Posterior vena cava (tissue), 2 donors: Measurements from ENCODE around the gene SEC16B. TPM values are rescaled to one million over a fixed set of nuclear protein-coding genes. Genes with fewer than 3 reads are reported as not detected.

Experiments used
- DNase-seq: peaks from one replicate; pipeline ENCODE4 v3.0.0-alpha.2; 2020; ENCODE audit warnings: low spot score
- intact Hi-C, 2 donors: fragments of 100-400 bp; cut with DNase I; formaldehyde crosslinking; loops; one replicate each; pipeline versions ENCODE4 v1.14.1 to v1.14.2; 2022 to 2023
- total RNA-seq, 2 donors: library from RNA; stranded (reverse); fragmentation: NEBNext Ultra II Directional; extraction: Animal tissue kit (Norgen Biotek cat#: 25700); gene quantifications; one replicate each; pipeline ENCODE4 v1.2.1, GENCODE V29; 2021
- donor health status: DM: yes; HTN: yes; CAD: no.
- donor health status: DM: yes; HTN: yes; CAD: no.

SEC16B gene
- total RNA-seq, 2 donors from 2014 or later: 2.6 to 4.9 TPM

DNA sequence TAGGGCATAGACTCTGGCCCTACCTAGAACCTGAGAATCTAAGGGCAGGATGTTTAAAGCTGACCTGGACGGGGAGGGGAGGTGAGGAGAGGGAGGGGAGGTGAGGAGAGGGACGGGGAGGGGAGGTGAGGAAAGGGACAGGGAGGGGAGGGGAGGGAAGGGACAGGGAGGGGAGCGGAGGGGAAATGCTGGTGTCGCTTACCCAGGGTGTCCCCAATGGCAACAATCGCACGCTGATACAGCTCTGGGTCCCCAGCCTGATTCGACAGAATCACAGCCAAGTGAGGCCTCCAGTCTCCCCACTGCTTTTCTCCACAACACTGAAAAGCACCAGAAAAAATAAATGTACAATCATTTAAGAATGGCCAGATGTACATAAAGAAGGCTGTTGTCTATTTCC is 22.2 kb downstream of the SEC16B start:
- DNase-seq: no peak
- intact Hi-C loops: loop anchor here in 1 of 2 donors (5.0 kb wide), 1 partner anchor 1050 kb away; no protein-coding TSS in a partner anchor

DNA sequence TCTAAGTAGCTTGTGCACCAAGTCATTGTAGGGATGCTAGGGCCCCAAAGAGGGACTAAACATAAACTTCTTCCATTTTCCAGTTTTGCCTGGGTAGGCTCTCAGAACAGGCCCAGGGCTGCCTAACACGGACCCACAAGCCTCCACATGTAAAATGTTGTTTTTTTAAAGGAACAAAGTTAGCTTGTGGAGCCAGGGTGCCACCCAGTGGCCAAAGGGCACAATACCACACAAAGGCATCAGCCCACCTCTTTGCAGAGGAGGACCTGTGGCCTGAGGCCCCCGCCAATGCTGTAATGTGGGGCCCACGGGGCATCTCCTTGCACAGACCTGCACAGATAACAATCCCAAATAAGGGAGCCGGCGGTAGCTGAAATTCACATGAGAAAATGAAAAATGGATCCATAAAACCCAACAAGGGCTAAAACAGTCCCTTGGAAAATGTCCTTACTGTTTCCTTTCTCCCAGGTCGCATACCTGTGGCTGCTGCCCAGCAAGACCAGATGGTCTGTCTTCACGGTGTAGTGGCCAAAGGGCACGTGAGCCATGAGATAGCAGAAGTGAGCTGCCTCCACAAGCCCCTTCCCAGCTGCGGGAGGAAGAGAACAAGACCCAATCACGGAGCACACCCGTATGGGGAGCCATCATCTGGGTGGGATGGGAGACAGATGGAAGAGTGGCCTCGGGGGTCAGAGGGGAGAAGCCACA is 23.8 kb downstream of the SEC16B start:
- intact Hi-C loops: loop anchor here in 1 of 2 donors (5.0 kb wide), 1 partner anchor 1049 kb away; no protein-coding TSS in a partner anchor
- DNase-seq: no peak

- intact Hi-C loops: no loop called here
- DNase-seq: no peak
Observed at GRCh38 chr1:177944016-177944949, 25.6 kb downstream of the SEC16B start.

GRCh38 chr1:177941976-177942375 is 27.9 kb downstream of the SEC16B start:
- intact Hi-C loops: no loop called here
- DNase-seq: no peak

- intact Hi-C loops: no loop called here
- DNase-seq: no peak
Observed at GRCh38 chr1:177940682-177941081, 29.2 kb downstream of the SEC16B start.

- no peak for DNase-seq
Observed at GRCh38 chr1:177937931-177938330, 31.9 kb downstream of the SEC16B start.

GRCh38 chr1:177937174-177937770 is 32.6 kb downstream of the SEC16B start:
- intact Hi-C loops: no loop called here

More at GRCh38 chr1:177937931-177938330, 31.9 kb downstream of the SEC16B start:
- intact Hi-C loops: no loop called here

GRCh38 chr1:177935638-177936415 is 34.0 kb downstream of the SEC16B start:
- DNase-seq: no peak
- intact Hi-C loops: no loop called here

More at GRCh38 chr1:177937174-177937770, 32.6 kb downstream of the SEC16B start:
- DNase-seq: no peak

DNA sequence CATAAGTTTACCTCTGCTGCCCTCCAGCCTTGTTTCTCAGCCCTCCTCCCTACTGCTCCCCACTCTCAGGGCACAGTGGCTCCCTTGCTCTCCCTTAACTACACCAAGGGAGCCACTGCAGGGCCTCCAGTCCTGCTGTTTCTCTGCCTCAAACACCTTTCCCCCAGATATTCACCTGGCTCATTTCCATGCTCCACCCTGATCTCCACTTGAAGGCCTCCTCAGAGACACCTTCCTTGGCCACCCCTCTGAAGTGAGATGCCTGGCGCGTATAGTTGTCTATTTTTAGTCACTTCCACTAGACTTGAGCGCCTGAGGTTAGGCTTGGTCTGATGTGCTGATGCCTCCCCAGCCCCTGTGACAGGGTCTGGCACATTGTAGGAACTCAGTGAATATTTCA is 34.9 kb downstream of the SEC16B start:
- DNase-seq: no peak
- intact Hi-C loops: loop anchor here in 1 of 2 donors (5.0 kb wide), 1 partner anchor 953 kb away; no protein-coding TSS in a partner anchor

GRCh38 chr1:177934461-177934860 is 35.4 kb downstream of the SEC16B start:
- DNase-seq: no peak
- intact Hi-C loops: loop anchor here in 1 of 2 donors (5.0 kb wide), 1 partner anchor 952 kb away; no protein-coding TSS in a partner anchor

- intact Hi-C loops: loop anchor here in 1 of 2 donors (5.0 kb wide), 1 partner anchor 952 kb away; no protein-coding TSS in a partner anchor
Observed at GRCh38 chr1:177933881-177934280, 36.0 kb downstream of the SEC16B start.

DNA sequence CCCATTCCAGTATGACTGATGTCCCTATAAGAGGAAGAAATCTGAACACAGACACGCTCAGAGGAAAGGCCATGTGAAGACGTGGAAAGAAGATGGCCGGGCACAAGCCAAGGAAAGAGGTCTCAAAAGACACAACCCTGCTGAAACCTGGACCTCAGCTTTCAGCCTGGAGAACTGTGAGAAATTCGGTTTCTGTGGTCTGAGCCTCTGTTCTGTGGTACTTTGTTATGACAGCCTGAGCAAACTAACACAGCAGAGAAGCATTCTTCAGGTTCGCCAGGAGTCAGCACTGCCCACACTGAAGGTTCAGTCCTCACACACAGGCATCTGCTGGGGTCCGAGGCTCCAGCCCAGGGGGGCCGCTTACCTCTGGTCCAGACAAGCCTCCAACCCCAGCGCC is 37.7 kb downstream of the SEC16B start:
- intact Hi-C loops: loop anchor here in 1 of 2 donors (5.0 kb wide), 1 partner anchor 950 kb away; no protein-coding TSS in a partner anchor
- DNase-seq: no peak

More at GRCh38 chr1:177933881-177934280, 36.0 kb downstream of the SEC16B start:
- no peak for DNase-seq

DNA sequence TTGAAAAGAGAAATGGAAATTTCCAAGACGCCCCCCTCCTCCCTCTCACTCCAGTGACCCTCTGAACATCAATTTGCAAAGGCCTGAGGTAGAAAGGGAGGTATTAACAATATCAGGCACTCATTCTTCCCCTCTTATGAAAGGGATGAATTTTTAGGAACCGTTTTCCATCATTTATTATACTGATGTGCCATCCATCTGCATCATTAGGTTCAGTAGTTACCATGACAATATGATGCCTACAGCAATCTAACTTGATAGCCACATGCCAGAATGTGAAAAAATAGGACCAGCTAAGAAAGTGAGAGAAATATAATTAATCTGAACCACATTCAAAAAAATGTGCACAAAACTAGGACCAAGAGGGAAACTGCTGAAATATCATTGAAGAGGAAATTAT is 40.9 kb downstream of the SEC16B start:
- intact Hi-C loops: loop anchor here in 1 of 2 donors (5.0 kb wide), 1 partner anchor 1032 kb away; no protein-coding TSS in a partner anchor
- DNase-seq: no peak

DNA sequence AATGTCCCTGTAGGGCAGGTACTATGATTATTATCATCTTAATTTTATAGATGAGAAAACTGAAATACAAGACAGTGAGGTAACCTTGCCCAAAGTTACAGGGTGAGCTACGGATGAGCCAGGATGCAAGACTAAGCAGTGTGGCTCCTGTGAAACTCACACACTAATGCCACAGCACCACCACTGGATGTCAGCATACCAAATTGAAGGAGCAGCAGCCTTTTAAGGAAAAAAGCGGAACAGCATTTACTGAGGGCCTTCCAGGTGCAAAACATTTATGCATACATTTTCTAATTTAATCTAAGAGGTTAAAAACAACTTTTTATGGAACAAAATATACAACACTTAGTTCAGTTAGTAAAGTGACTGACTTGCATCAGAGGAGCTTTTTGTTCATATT is 41.7 kb downstream of the SEC16B start:
- DNase-seq: no peak
- intact Hi-C loops: loop anchor here in 1 of 2 donors (5.0 kb wide), 1 partner anchor 1031 kb away; no protein-coding TSS in a partner anchor

GRCh38 chr1:177927021-177927596 is 42.7 kb downstream of the SEC16B start:
- no peak for DNase-seq
- intact Hi-C loops: loop anchor here in 1 of 2 donors (5.0 kb wide), 1 partner anchor 1030 kb away; no protein-coding TSS in a partner anchor

GRCh38 chr1:177926201-177926600 is 43.7 kb downstream of the SEC16B start:
- no peak for DNase-seq
- intact Hi-C loops: loop anchor here in 1 of 2 donors (5.0 kb wide), 1 partner anchor 1029 kb away; no protein-coding TSS in a partner anchor

- DNase-seq: no peak
- intact Hi-C loops: loop anchor here in 1 of 2 donors (5.0 kb wide), 1 partner anchor 1028 kb away; no protein-coding TSS in a partner anchor
Observed at GRCh38 chr1:177925006-177925405, 44.9 kb downstream of the SEC16B start.

- intact Hi-C loops: no loop called here
- no peak for DNase-seq
Observed at GRCh38 chr1:177923441-177923840, 46.4 kb downstream of the SEC16B start.
